ENCODE measurements around the gene TRIM22. TPM values are rescaled to one million over a fixed set of nuclear protein-coding genes. Genes with fewer than 3 reads are reported as not detected.

TRIM22 gene
- total and polyA plus RNA-seq, 9 of the 15 experiments (the other 6 are each of a cell fraction or from before 2014, with no cell fraction given): 0.06 to 1.1 (median 0.18) TPM; not detected in 2

GRCh38 chr11:5727691-5728090, 38.1 kb downstream of the TRIM22 start:
- Histone ChIP-seq H3K79me2 (ENCODE audit: control insufficient read depth, insufficient read depth, low read length) (no peaks in the 10 kb centered on the region), H3K36me3 (ENCODE audit: control insufficient read depth, insufficient read depth, low read length) (no peaks in the 10 kb centered on the region), H3K9ac (ENCODE audit: insufficient read depth in 1 of 2, low read depth in 2 of 2, low read length in 2 of 2) (no peak overlapping the region), H3K9me1 (ENCODE audit: control insufficient read depth, insufficient read depth, low read length) (no peaks in the 10 kb centered on the region), H4K20me1 (replicated peaks; ENCODE audit: control insufficient read depth, insufficient read depth, low read length) (no peaks in the 10 kb centered on the region), H3K4me3 (no peak overlapping the region), H3K4me2 (ENCODE audit: insufficient read depth, low read length) (no peak overlapping the region), H3K27me3 (ENCODE audit: control insufficient read depth in 2 of 2, insufficient read depth in 2 of 2, low read length in 2 of 2) (peaks cover 4 to 8% of the 10 kb centered on the region in 2 experiments; a peak in 4 of 5 replicates), H3K9me3 (replicated peaks; ENCODE audit: control insufficient read depth, insufficient read depth, low read depth, low read length) (no peaks in the 10 kb centered on the region), H2AFZ (ENCODE audit: low read depth, low read length) (no peak overlapping the region), H3K4me1 (replicated peaks in 1 of 2; ENCODE audit: control insufficient read depth in 2 of 2, insufficient read depth in 2 of 2, low read length in 2 of 2) (no peaks in the 10 kb centered on the region), H3K27ac (ENCODE audit: extremely low read depth, low read depth, low read length) (no peak overlapping the region)
- TF ChIP-seq E4F1 (CRISPR knock-in tag; IDR thresholded peaks at IDR 0.05; ENCODE audit: borderline replicate concordance) (no peak), SMAD3 (CRISPR knock-in tag; conservative IDR thresholded peaks at IDR 0.05) (no peak), NCOA2 (IDR thresholded peaks at IDR 0.05; ENCODE audit: partially characterized antibody in 2 of 2) (no peak), HLTF (IDR thresholded peaks at IDR 0.05) (no peak), NFIX (CRISPR knock-in tag; IDR thresholded peaks at IDR 0.05; ENCODE audit: low read depth) (peak; percentile 40; the same call in 1 of the 2 replicates), ZNF384 (IDR thresholded peaks at IDR 0.05; ENCODE audit: low read depth, low read length) (no peak), NFIC (IDR thresholded peaks at IDR 0.05) (peak; percentile 77), ZNF583 (CRISPR knock-in tag; IDR thresholded peaks at IDR 0.05) (no peak), ID3 (CRISPR knock-in tag; IDR thresholded peaks at IDR 0.05) (no peak), ID3 (tag; IDR thresholded peaks at IDR 0.05) (no peak)
- TF ChIP-seq, protein P1, sequence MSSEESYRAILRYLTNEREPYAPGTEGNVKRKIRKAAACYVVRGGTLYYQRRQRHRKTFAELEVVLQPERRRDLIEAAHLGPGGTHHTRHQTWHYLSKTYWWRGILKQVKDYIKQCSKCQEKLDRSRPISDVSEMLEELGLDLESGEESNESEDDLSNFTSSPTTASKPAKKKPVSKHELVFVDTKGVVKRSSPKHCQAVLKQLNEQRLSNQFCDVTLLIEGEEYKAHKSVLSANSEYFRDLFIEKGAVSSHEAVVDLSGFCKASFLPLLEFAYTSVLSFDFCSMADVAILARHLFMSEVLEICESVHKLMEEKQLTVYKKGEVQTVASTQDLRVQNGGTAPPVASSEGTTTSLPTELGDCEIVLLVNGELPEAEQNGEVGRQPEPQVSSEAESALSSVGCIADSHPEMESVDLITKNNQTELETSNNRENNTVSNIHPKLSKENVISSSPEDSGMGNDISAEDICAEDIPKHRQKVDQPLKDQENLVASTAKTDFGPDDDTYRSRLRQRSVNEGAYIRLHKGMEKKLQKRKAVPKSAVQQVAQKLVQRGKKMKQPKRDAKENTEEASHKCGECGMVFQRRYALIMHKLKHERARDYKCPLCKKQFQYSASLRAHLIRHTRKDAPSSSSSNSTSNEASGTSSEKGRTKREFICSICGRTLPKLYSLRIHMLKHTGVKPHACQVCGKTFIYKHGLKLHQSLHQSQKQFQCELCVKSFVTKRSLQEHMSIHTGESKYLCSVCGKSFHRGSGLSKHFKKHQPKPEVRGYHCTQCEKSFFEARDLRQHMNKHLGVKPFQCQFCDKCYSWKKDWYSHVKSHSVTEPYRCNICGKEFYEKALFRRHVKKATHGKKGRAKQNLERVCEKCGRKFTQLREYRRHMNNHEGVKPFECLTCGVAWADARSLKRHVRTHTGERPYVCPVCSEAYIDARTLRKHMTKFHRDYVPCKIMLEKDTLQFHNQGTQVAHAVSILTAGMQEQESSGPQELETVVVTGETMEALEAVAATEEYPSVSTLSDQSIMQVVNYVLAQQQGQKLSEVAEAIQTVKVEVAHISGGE (CRISPR knock-in tag; IDR thresholded peaks at IDR 0.05): no peak
- no peak for FAIRE-seq
- POLR2A ChIA-PET: interaction anchor here (0.5 to 1.5 kb wide), 4 partner anchors 14 to 84 kb away, joined by 3 read pairs; no protein-coding TSS in a partner anchor
- no peak for ATAC-seq
- intact Hi-C loops (cut with micrococcal nuclease) (no loop called here), in situ Hi-C loops (cut with MboI) (no loop called here)
- no TSS peak for BruUV-seq (replicated peaks)
- CTCF ChIA-PET (ENCODE audit: low intra/inter-chr PET ratio): no interaction called here
- no peak for DNase-seq (ENCODE audit: extremely low read depth in 1 of 4, low spot score in 3 of 4)
- WGBS (ENCODE audit: insufficient coverage, low coverage, missing lambda C conversion rate): 0% methylated on average over 1 of the region's 1 CpG

Data from K562 (cell line).